ENCODE results near the gene FYCO1.

Gene FYCO1

DNA sequence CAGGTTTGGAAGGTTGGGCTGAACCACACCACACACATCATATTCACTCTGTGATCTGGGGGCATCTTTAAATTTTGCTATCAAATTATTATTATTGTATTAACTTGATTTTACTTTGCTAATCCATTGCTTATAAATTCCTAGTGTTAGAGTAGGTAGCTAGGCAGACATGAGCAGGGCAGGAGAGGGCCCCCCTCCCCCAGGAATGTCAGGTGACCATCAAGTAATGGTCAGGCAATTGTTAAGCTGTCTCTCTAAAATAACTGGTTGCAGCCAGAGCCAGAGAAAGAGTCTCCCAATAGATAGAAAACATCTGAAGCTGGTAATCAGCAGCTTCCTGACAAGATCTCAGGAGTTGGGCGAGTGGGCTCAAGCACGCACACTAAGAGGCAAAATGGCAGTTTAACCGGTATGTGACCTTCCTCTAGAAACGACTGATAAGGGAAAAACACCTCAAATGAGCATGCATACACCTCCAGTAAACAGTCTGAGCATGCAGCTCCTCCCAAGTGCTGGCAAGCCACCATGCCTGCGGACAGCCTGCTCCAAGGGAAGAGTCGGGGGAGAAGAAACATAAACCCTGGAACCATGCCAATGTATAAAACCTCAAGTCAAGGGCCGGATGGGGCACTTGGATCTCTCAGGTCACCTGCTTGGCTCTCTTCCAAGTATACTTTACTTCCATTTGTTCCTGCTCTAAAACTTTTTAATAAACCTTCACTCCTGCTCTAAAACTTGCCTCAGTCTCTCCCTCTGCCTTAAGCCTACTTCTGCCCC is 55.4 kb downstream of the FYCO1 start:
- TF ChIP-seq, protein P1, sequence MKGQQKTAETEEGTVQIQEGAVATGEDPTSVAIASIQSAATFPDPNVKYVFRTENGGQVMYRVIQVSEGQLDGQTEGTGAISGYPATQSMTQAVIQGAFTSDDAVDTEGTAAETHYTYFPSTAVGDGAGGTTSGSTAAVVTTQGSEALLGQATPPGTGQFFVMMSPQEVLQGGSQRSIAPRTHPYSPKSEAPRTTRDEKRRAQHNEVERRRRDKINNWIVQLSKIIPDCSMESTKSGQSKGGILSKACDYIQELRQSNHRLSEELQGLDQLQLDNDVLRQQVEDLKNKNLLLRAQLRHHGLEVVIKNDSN (IDR thresholded peaks at IDR 0.05) = no peak
- TF ChIP-seq TCF12 (IDR thresholded peaks at IDR 0.05; ENCODE audit: low read depth) (no peak), CREB1 (IDR thresholded peaks at IDR 0.05; ENCODE audit: low read depth) (no peak), TEAD4 (IDR thresholded peaks at IDR 0.05) (no peak), ZBTB7A (IDR thresholded peaks at IDR 0.05; ENCODE audit: low read depth) (no peak), TAF1 (IDR thresholded peaks at IDR 0.05; ENCODE audit: low read depth) (no peak), EGR1 (IDR thresholded peaks at IDR 0.05) (no peak), EP300 (IDR thresholded peaks at IDR 0.05; ENCODE audit: borderline replicate concordance) (no peak), CEBPB (IDR thresholded peaks at IDR 0.05) (no peak), FOXM1 (IDR thresholded peaks at IDR 0.05; ENCODE audit: borderline replicate concordance, low read depth) (no peak), YY1 (IDR thresholded peaks at IDR 0.05; ENCODE audit: low read depth) (no peak), NFIC (IDR thresholded peaks at IDR 0.05) (no peak)
- TF ChIP-seq, protein P2, sequence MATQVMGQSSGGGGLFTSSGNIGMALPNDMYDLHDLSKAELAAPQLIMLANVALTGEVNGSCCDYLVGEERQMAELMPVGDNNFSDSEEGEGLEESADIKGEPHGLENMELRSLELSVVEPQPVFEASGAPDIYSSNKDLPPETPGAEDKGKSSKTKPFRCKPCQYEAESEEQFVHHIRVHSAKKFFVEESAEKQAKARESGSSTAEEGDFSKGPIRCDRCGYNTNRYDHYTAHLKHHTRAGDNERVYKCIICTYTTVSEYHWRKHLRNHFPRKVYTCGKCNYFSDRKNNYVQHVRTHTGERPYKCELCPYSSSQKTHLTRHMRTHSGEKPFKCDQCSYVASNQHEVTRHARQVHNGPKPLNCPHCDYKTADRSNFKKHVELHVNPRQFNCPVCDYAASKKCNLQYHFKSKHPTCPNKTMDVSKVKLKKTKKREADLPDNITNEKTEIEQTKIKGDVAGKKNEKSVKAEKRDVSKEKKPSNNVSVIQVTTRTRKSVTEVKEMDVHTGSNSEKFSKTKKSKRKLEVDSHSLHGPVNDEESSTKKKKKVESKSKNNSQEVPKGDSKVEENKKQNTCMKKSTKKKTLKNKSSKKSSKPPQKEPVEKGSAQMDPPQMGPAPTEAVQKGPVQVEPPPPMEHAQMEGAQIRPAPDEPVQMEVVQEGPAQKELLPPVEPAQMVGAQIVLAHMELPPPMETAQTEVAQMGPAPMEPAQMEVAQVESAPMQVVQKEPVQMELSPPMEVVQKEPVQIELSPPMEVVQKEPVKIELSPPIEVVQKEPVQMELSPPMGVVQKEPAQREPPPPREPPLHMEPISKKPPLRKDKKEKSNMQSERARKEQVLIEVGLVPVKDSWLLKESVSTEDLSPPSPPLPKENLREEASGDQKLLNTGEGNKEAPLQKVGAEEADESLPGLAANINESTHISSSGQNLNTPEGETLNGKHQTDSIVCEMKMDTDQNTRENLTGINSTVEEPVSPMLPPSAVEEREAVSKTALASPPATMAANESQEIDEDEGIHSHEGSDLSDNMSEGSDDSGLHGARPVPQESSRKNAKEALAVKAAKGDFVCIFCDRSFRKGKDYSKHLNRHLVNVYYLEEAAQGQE (IDR thresholded peaks at IDR 0.05; ENCODE audit: low read depth) = no peak
- TF ChIP-seq, protein P3, sequence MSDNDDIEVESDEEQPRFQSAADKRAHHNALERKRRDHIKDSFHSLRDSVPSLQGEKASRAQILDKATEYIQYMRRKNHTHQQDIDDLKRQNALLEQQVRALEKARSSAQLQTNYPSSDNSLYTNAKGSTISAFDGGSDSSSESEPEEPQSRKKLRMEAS (IDR thresholded peaks at IDR 0.05) = no peak

DNA sequence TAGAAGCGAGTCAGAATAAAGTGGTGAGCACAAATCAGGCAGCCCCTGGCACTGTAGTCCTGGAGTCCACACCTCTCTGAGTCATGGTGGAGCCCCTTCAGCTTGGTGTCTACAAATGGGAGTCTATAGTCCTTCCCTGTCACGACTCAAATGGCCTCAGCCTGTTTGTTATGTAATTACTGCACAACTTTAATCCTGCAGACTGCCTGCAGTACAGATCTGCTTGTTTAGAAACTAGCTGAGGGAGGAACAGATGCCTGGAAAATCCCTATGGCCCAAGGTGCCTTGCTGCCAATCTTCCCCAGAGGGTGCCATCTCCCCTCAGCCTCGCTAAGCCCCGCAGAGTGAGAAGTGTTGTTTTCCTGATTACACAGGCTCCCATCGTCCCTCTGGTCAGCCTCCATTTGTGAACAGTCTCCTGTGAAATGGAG is 56.3 kb downstream of the FYCO1 start:
- no peak for TF ChIP-seq FOXM1 (IDR thresholded peaks at IDR 0.05; ENCODE audit: borderline replicate concordance, low read depth)
- TF ChIP-seq NFIC (IDR thresholded peaks at IDR 0.05) = no peak
- no peak for TF ChIP-seq TEAD4 (IDR thresholded peaks at IDR 0.05)
- no peak for TF ChIP-seq CREB1 (IDR thresholded peaks at IDR 0.05; ENCODE audit: low read depth)
- TF ChIP-seq TAF1 (IDR thresholded peaks at IDR 0.05; ENCODE audit: low read depth) = no peak
- no peak for TF ChIP-seq CEBPB (IDR thresholded peaks at IDR 0.05)
- no peak for TF ChIP-seq EGR1 (IDR thresholded peaks at IDR 0.05)

DNA sequence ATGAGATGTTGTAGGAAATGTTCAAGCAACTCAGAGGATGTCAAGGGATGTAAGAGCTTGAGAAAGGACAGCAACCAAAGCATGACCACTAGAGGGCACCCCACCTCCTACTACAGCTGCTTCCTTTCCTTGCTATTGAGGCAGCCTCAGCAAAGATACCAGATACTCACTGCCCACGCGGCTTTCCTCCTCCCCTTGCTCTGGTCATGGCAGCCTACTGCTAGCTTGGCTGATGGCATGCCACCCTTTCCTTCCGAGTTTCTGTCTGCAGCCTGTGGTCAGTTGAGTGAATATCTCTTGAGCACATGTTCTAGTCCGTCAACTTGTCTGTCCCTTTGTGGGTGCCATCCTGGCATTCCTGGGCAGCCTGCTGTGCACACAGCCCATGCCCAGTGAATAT is 56.8 kb downstream of the FYCO1 start:
- TF ChIP-seq TAF1 (IDR thresholded peaks at IDR 0.05; ENCODE audit: low read depth) = no peak
- TF ChIP-seq RAD21 (IDR thresholded peaks at IDR 0.05; ENCODE audit: low read depth) = peak; percentile 86

DNA sequence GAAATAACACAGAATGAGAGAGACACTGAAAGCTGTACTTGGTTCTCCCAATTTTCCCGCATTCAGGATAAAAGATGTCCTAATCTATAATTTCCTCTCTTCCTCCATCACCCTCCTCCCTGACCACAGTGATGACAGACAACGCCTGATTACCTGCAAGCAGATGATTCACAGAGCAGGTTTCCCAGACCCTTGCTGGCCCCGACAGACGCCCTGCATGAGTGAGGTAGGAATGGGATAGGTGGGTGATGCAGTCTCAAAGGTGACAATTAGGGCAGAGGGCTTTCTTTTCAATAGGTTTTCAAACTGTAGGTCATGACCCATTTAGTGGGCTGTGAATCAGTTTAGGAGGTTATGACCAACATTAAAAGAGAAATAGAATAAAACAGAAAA is 57.6 kb downstream of the FYCO1 start:
- TF ChIP-seq NFIC (IDR thresholded peaks at IDR 0.05) (no peak), CEBPB (IDR thresholded peaks at IDR 0.05) (no peak), EP300 (IDR thresholded peaks at IDR 0.05; ENCODE audit: borderline replicate concordance) (no peak), YY1 (IDR thresholded peaks at IDR 0.05; ENCODE audit: low read depth) (no peak), FOXM1 (IDR thresholded peaks at IDR 0.05; ENCODE audit: borderline replicate concordance, low read depth) (no peak), TAF1 (IDR thresholded peaks at IDR 0.05; ENCODE audit: low read depth) (no peak), EGR1 (IDR thresholded peaks at IDR 0.05) (no peak)
- TF ChIP-seq, protein P3 (IDR thresholded peaks at IDR 0.05) = no peak
- TF ChIP-seq, protein P2 (IDR thresholded peaks at IDR 0.05; ENCODE audit: low read depth) = no peak

DNA sequence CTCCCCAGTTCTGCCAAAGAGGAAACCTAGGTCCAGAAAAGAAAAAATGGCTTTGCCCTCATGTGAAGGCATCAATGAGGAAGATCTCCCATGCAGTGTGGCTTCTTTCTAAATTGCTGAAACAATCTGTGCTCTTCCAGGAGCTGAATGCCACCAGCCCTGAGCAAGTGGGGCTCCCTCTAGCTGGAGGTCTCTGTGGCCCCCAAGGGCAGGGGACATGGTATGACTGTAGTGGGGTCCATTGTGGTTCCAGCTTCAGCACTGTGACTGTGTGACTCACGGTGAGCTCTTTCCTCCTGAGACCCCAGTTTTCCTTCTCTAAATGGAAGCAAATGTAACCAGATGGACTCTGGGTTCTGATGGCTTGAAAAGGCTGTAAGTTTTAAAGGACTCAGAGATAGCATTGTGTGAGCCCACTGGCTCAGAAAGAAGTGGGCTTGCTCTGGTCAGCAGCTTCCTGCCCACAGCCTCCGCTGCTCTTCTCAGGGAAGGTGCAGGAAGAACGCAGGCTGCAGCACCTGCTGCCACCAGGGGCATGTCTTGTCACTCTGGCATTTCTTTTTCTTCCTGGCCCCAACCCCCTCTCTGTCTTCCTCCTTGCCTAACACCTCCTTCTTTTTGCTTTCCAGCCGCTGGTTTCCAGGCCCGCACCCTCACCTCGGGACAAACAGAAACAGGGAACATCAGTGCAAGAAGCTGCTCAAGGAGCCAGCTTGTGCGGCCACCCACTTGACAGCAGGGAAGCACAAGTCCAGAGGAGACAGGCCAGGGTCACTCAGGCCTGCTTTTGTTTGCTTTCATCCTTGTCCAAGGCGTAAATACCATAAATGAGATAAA is 58.2 kb downstream of the FYCO1 start:
- TF ChIP-seq YY1 (IDR thresholded peaks at IDR 0.05; ENCODE audit: low read depth) (no peak), EP300 (IDR thresholded peaks at IDR 0.05; ENCODE audit: borderline replicate concordance) (no peak), TCF12 (IDR thresholded peaks at IDR 0.05; ENCODE audit: low read depth) (no peak), RAD21 (IDR thresholded peaks at IDR 0.05; ENCODE audit: low read depth) (no peak), TAF1 (IDR thresholded peaks at IDR 0.05; ENCODE audit: low read depth) (no peak), CEBPB (IDR thresholded peaks at IDR 0.05) (no peak), EGR1 (IDR thresholded peaks at IDR 0.05) (no peak), FOXM1 (IDR thresholded peaks at IDR 0.05; ENCODE audit: borderline replicate concordance, low read depth) (no peak), NFIC (IDR thresholded peaks at IDR 0.05) (no peak), CREB1 (IDR thresholded peaks at IDR 0.05; ENCODE audit: low read depth) (no peak), ZBTB7A (IDR thresholded peaks at IDR 0.05; ENCODE audit: low read depth) (no peak), TEAD4 (IDR thresholded peaks at IDR 0.05) (no peak)
- TF ChIP-seq, protein P1 (IDR thresholded peaks at IDR 0.05) = no peak
- TF ChIP-seq, protein P2 (IDR thresholded peaks at IDR 0.05; ENCODE audit: low read depth) = no peak
- TF ChIP-seq, protein P3 (IDR thresholded peaks at IDR 0.05) = no peak
